GM12891 (cell line): ENCODE measurements around the gene SCLT1.

Source experiments
- DNase-seq: peaks from one replicate; pipeline ENCODE4 v3.0.0; 2011; ENCODE audit warnings: low spot score; ENCODE audit not compliant: insufficient read length
- FAIRE-seq: peaks from 2 replicates; lab custom pipeline; 2011; peaks lifted over from hg19 to GRCh38; lab: Jason Lieb, UNC
- PAX5 ChIP-seq: IDR thresholded peaks from 2 replicates; pipeline ENCODE4 v1.6.1; 2011; ENCODE audit warnings: low read length, moderate library complexity, mild to moderate bottlenecking; ENCODE audit not compliant: insufficient read depth, severe bottlenecking
- POLR2A ChIP-seq: IDR thresholded peaks from 2 replicates; pipeline ENCODE4 v1.6.1; 2011; ENCODE audit warnings: low read depth, low read length, control low read depth
- POLR2AphosphoS5 ChIP-seq: IDR thresholded peaks from 2 replicates; pipeline ENCODE4 v1.6.1; 2011; ENCODE audit warnings: low read depth, low read length, control low read depth
- POU2F2 ChIP-seq: IDR thresholded peaks from 2 replicates; pipeline ENCODE4 v1.6.1; 2011; ENCODE audit warnings: low read depth, mild to moderate bottlenecking, control low read depth, low read length, moderate library complexity
- SPI1 ChIP-seq: IDR thresholded peaks from 2 replicates; pipeline ENCODE4 v1.6.1; 2011; ENCODE audit warnings: low read depth, low read length, control low read depth
- TAF1 ChIP-seq: IDR thresholded peaks from 2 replicates; pipeline ENCODE4 v1.6.1; 2011; ENCODE audit warnings: low read depth, low read length, control low read depth

Gene SCLT1

GRCh38 chr4:128865132-128865531 is 228.2 kb downstream of the SCLT1 start:
- no peak for FAIRE-seq
- DNase-seq = no peak
- TF ChIP-seq POLR2A = no peak
- no peak for TF ChIP-seq POU2F2
- TF ChIP-seq SPI1 = no peak
- no peak for TF ChIP-seq POLR2AphosphoS5
- no peak for TF ChIP-seq PAX5
- no peak for TF ChIP-seq TAF1

GRCh38 chr4:128863312-128864075 is 229.8 kb downstream of the SCLT1 start:
- FAIRE-seq (peak; percentile 48), DNase-seq (no peak)
- TF ChIP-seq POU2F2 = no peak
- TF ChIP-seq TAF1 = no peak
- no peak for TF ChIP-seq PAX5
- TF ChIP-seq SPI1 = no peak
- no peak for TF ChIP-seq POLR2A
- TF ChIP-seq POLR2AphosphoS5 = no peak

DNA sequence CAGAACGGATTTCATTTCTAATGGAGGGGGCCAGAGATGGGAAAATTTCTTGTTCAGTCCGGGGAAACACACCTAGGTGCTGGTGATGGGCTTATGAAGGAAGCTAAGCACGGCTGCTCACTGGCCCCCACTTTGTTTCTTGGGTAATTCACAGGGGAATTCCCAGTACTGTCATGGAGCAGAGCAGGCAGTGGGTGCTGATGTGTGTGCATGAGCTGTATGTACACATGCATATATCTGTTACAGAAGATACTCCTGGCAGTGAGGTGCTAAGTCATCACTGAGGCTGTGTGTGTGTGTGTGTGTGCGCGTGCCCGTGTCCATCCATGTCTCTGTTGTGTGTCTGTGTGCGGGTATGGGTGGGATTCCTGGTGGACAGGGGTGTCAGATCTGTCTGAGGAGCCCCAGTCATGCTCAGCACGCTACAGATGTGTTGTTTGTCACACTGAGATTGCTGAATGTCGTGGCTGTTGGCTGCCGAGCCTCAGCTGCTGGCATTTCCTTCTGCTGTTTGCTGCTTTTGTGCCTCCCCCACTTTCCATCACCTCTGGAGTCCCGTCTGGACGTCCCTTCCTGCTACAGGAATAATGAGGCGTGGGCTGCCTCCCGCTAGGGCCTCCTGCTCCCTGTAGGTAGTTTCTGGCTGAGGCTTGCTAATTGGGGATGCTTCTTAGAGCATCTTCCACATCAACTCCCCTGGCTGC is 230.6 kb downstream of the SCLT1 start:
- FAIRE-seq = peak; percentile 86
- TF ChIP-seq PAX5 (no peak), POLR2A (peak; percentile 38; the same call in 1 of the 2 replicates), SPI1 (no peak), POU2F2 (peak; percentile 86), POLR2AphosphoS5 (peak; percentile 18; the same call in 1 of the 2 replicates), TAF1 (no peak; the same call in 1 of the 2 replicates)
- no peak for DNase-seq

GRCh38 chr4:128861856-128862518 is 231.4 kb downstream of the SCLT1 start:
- DNase-seq (no peak), FAIRE-seq (peak; percentile 31)
- no peak for TF ChIP-seq SPI1

DNA sequence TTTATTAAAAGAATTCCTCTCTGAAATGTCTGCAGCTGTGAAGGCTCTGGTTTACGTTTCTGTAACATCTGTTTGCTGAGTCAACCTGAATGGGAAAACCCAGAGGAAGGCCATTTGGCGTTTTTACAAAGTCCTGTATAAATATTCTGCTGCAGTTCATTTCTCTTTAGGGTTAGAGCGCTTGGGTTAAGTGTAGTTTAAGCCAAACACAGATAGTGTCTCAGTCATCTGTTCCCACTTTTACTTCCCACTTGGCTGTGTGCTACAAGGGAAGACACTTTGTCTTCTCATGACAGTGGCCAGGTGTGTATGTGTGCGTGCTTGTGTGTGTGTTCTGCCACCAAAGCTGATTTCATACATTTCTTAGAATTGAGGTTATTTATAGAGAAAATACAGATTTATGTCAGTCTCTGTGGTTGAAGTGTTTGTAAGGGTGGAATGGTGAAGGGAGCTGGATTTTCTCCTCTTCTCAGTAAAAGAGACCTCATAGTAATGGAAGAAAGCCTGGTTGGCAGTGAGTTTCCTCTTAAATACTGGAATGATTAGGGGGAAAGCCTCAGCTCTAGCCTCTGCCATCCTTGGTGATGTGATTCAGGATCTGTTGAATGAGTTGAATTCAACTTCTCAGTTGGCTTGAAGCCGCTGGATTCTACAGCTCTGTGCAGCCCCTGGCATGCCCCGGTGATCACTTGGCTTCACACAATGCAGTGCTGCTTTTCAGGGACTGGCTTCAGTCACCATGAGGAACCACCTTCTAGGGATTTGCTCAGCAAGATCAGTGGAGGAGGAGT is 233.3 kb downstream of the SCLT1 start:
- DNase-seq (no peak), FAIRE-seq (peak; percentile 57)
- no peak for TF ChIP-seq PAX5
- no peak for TF ChIP-seq TAF1
- no peak for TF ChIP-seq POU2F2
- TF ChIP-seq POLR2AphosphoS5 = no peak
- TF ChIP-seq SPI1 = no peak
- no peak for TF ChIP-seq POLR2A

- DNase-seq (no peak), FAIRE-seq (peak; percentile 93)
- TF ChIP-seq TAF1 = no peak
- peak; percentile 65; the same call in 1 of the 2 replicates for TF ChIP-seq POU2F2
- TF ChIP-seq POLR2A = no peak
- no peak for TF ChIP-seq POLR2AphosphoS5
Measured at GRCh38 chr4:128858879-128859671, 234.3 kb downstream of the SCLT1 start.

- no peak for FAIRE-seq
- DNase-seq = no peak
- no peak for TF ChIP-seq POLR2A
- no peak for TF ChIP-seq TAF1
- TF ChIP-seq SPI1 = no peak
- TF ChIP-seq PAX5 = no peak
- TF ChIP-seq POLR2AphosphoS5 = no peak
- no peak for TF ChIP-seq POU2F2
Measured at GRCh38 chr4:128856246-128856645, 237.1 kb downstream of the SCLT1 start.

- no peak for TF ChIP-seq POLR2AphosphoS5
- no peak for TF ChIP-seq POU2F2
- TF ChIP-seq SPI1 = no peak
- no peak for TF ChIP-seq POLR2A
- no peak for TF ChIP-seq TAF1
- no peak for TF ChIP-seq PAX5
- DNase-seq (no peak), FAIRE-seq (no peak)
Measured at GRCh38 chr4:128855621-128856020, 237.7 kb downstream of the SCLT1 start.
